HFF-Myc (cell line): ENCODE data around the gene RAB6D.
"Not testable (repeated sequence)": the region's sequence is repeated elsewhere in the genome, so short reads cannot be mapped to it uniquely, and the experiment has no call there.

ENCODE experiments used
- DNase-seq: peaks from one replicate; pipeline ENCODE4 v3.0.0-alpha.2; 2011; ENCODE audit warnings: low read depth; ENCODE audit errors: extremely low read depth
- H3K4me3 ChIP-seq: replicated peaks from 2 replicates; pipeline ENCODE4 v1.5.1; 2011; ENCODE audit warnings: low read depth, mild to moderate bottlenecking, control low read depth, low read length
- CTCF ChIP-seq: IDR thresholded peaks from 2 replicates; pipeline ENCODE4 v1.5.1; 2012; ENCODE audit warnings: mild to moderate bottlenecking, low read depth, low read length, control low read depth; ENCODE audit errors: missing control alignments

The RAB6D gene

GRCh38 chr2:131400849-131401248, 36.9 kb upstream of the RAB6D start:
- TF ChIP-seq CTCF, result no peak
- H3K4me3 ChIP-seq, result no peak overlapping the region
- DNase-seq, result no peak

GRCh38 chr2:131400441-131400840, 36.5 kb upstream of the RAB6D start:
- H3K4me3 ChIP-seq, DNase-seq: not testable (repeated sequence)

- H3K4me3 ChIP-seq, DNase-seq: not testable (repeated sequence)
Measured at GRCh38 chr2:131396209-131396608, 32.2 kb upstream of the RAB6D start.

- H3K4me3 ChIP-seq, DNase-seq: not testable (repeated sequence)
Measured at GRCh38 chr2:131395024-131395645, 31.2 kb upstream of the RAB6D start.

GRCh38 chr2:131394147-131394931, 30.4 kb upstream of the RAB6D start:
- no peak for DNase-seq
- H3K4me3 ChIP-seq, result no peak overlapping the region
- no peak for TF ChIP-seq CTCF

- not testable (repeated sequence) for H3K4me3 ChIP-seq, DNase-seq
Measured at GRCh38 chr2:131391953-131392352, 28.0 kb upstream of the RAB6D start.

- not testable (repeated sequence) for H3K4me3 ChIP-seq, DNase-seq
Measured at GRCh38 chr2:131391471-131391870, 27.5 kb upstream of the RAB6D start.

GRCh38 chr2:131390495-131391130, 26.6 kb upstream of the RAB6D start:
- H3K4me3 ChIP-seq, DNase-seq: not testable (repeated sequence)

GRCh38 chr2:131389657-131390056, 25.7 kb upstream of the RAB6D start:
- no peak overlapping the region for H3K4me3 ChIP-seq
- DNase-seq, result no peak
- TF ChIP-seq CTCF, result no peak

GRCh38 chr2:131388834-131389233, 24.9 kb upstream of the RAB6D start:
- DNase-seq, result not testable (repeated sequence)

GRCh38 chr2:131373111-131373510, 9.1 kb upstream of the RAB6D start:
- not testable (repeated sequence) for H3K4me3 ChIP-seq, DNase-seq

More at GRCh38 chr2:131388834-131389233, 24.9 kb upstream of the RAB6D start:
- not testable (repeated sequence) for H3K4me3 ChIP-seq
